Testis (tissue), 2 donors: ENCODE results near the gene HTR7.

Experiments used
- POLR2A ChIP-seq: fragments of 450-650 bp; IDR thresholded peaks from one replicate; pipeline ENCODE4 v1.6.1; 2017; ENCODE audit warnings: antibody characterized with exemption, mild to moderate bottlenecking, moderate library complexity
- TF ChIP-seq, protein P1 (sequence below), 3 experiments: fragments of 450-650 bp in 2 of 3; fragments of 200-600 bp in 1 of 3; sonication (generic) in 1 of 3; IDR thresholded peaks; one replicate each; pipeline ENCODE4 v1.5.1; 2016 to 2019; ENCODE audit warnings: antibody characterized with exemption in 3 of 3, mild to moderate bottlenecking in 2 of 3, moderate library complexity in 1 of 3

DNA sequence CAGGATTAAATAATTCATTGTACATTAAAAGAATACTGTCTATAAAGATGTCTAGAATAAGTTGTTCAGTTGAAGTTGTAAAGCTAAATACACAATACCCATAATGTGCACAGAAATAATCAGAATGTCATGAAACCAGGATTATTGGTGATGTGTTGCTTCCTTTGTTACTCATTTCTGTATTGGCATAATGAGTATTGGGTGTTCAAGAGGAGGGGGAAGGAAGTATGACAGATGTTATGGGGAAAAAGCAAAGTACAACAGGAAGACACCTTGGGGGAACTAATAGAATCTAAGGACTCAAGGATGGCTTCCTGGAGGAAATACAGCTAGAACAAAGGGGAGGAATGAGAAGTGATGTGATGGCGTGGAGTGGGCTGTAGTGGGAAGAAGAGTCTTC, 48.1 kb upstream of the HTR7 start:
- TF ChIP-seq POLR2A: no peak
- TF ChIP-seq, protein P1, sequence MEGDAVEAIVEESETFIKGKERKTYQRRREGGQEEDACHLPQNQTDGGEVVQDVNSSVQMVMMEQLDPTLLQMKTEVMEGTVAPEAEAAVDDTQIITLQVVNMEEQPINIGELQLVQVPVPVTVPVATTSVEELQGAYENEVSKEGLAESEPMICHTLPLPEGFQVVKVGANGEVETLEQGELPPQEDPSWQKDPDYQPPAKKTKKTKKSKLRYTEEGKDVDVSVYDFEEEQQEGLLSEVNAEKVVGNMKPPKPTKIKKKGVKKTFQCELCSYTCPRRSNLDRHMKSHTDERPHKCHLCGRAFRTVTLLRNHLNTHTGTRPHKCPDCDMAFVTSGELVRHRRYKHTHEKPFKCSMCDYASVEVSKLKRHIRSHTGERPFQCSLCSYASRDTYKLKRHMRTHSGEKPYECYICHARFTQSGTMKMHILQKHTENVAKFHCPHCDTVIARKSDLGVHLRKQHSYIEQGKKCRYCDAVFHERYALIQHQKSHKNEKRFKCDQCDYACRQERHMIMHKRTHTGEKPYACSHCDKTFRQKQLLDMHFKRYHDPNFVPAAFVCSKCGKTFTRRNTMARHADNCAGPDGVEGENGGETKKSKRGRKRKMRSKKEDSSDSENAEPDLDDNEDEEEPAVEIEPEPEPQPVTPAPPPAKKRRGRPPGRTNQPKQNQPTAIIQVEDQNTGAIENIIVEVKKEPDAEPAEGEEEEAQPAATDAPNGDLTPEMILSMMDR (IDR thresholded peaks at IDR 0.05): no peak
